Body of pancreas (tissue), 4 donors: ENCODE measurements around the gene PCDHB3.

ENCODE experiments used
- POLR2A ChIP-seq, 3 donors: fragments of 450-650 bp; IDR thresholded peaks; one replicate each; pipeline ENCODE4 v1.6.1; 2016; ENCODE audit warnings: antibody characterized with exemption in 3 of 3, mild to moderate bottlenecking in 2 of 3
- TF ChIP-seq, protein P1 (sequence below), 7 experiments: fragments of 450-650 bp in 4 of 7; fragments of 200-600 bp in 3 of 7; sonication (generic) in 3 of 7; IDR thresholded peaks; one replicate each; pipeline ENCODE4 v1.5.1; 2016 to 2019; ENCODE audit warnings: antibody characterized with exemption in 7 of 7

DNA sequence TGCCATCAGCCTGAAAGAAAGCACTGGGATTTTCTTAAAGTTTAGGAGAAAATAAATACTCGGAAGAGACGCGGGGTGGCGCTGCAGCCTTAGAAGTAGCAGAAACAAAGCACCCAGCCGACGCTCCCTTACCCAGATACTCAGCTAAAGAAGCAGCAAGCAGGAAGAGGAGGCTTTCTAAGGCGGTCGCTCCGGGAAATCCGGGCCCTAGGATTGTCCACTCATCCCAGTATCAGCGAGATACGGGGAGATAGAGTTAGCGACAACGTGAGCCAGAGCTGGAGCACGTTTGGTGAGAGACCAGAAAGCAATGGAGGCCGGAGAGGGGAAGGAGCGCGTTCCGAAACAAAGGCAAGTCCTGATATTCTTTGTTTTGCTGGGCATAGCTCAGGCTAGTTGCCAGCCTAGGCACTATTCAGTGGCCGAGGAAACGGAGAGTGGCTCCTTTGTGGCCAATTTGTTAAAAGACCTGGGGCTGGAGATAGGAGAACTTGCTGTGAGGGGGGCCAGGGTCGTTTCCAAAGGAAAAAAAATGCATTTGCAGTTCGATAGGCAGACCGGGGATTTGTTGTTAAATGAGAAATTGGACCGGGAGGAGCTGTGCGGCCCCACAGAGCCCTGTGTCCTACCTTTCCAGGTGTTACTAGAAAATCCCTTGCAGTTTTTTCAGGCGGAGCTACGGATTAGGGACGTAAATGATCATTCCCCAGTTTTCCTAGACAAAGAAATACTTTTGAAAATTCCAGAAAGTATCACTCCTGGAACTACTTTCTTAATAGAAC, 5.6 kb upstream of the PCDHB3 start, which contains the start of gene PCDHB2:
- TF ChIP-seq, protein P1, sequence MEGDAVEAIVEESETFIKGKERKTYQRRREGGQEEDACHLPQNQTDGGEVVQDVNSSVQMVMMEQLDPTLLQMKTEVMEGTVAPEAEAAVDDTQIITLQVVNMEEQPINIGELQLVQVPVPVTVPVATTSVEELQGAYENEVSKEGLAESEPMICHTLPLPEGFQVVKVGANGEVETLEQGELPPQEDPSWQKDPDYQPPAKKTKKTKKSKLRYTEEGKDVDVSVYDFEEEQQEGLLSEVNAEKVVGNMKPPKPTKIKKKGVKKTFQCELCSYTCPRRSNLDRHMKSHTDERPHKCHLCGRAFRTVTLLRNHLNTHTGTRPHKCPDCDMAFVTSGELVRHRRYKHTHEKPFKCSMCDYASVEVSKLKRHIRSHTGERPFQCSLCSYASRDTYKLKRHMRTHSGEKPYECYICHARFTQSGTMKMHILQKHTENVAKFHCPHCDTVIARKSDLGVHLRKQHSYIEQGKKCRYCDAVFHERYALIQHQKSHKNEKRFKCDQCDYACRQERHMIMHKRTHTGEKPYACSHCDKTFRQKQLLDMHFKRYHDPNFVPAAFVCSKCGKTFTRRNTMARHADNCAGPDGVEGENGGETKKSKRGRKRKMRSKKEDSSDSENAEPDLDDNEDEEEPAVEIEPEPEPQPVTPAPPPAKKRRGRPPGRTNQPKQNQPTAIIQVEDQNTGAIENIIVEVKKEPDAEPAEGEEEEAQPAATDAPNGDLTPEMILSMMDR (IDR thresholded peaks at IDR 0.05): peak in 1 of 7 experiments; percentile 19
- TF ChIP-seq POLR2A (IDR thresholded peaks at IDR 0.05): peak in 1 of 3 donors; percentile 14
